Osteoblast (primary cell): ENCODE results near the gene ITGA7. TPM values are rescaled to one million over a fixed set of nuclear protein-coding genes. Genes with fewer than 3 reads are reported as not detected.

Experiments used
- DNase-seq: peaks from one replicate; pipeline ENCODE4 v3.0.0; 2011; ENCODE audit warnings: low spot score, mixed read lengths; ENCODE audit not compliant: insufficient read length; ENCODE audit errors: missing footprints
- H2AFZ ChIP-seq: 2 replicates; pipeline ENCODE4 v1.6.0; 2011; ENCODE audit warnings: mild to moderate bottlenecking, low read length
- H3K27ac ChIP-seq: 2 replicates; pipeline ENCODE4 v1.5.1; 2011; ENCODE audit warnings: mild to moderate bottlenecking, low read depth, low read length, moderate library complexity
- H3K27me3 ChIP-seq: 2 replicates; pipeline ENCODE4 v1.6.0; 2012; ENCODE audit warnings: mild to moderate bottlenecking, control low read depth, inconsistent platforms, low read length, moderate library complexity; ENCODE audit not compliant: insufficient read depth
- H3K36me3 ChIP-seq: 2 replicates; pipeline ENCODE4 v1.5.1; 2011; ENCODE audit warnings: mild to moderate bottlenecking, low read length, control low read depth, moderate library complexity; ENCODE audit not compliant: insufficient read depth
- H3K4me1 ChIP-seq: 2 replicates; pipeline ENCODE4 v1.5.1; 2011; ENCODE audit warnings: mild to moderate bottlenecking, low read length, control low read depth, moderate library complexity; ENCODE audit not compliant: insufficient read depth
- H3K4me2 ChIP-seq: 2 replicates; pipeline ENCODE4 v1.6.0; 2011; ENCODE audit warnings: mild to moderate bottlenecking, low read length; ENCODE audit not compliant: insufficient read depth
- H3K4me3 ChIP-seq: fragments of 200-600 bp; sonication (generic); 3 replicates; pipeline ENCODE4 v1.5.1; 2012; ENCODE audit warnings: mild to moderate bottlenecking, low read length, inconsistent platforms; ENCODE audit not compliant: insufficient read depth
- H3K79me2 ChIP-seq: 2 replicates; pipeline ENCODE4 v1.6.0; 2012; ENCODE audit warnings: mild to moderate bottlenecking, low read length, control low read depth, inconsistent platforms; ENCODE audit not compliant: insufficient read depth
- H3K9me3 ChIP-seq: 2 replicates; pipeline ENCODE4 v1.5.1; 2011; ENCODE audit warnings: low read depth, low read length, control low read depth
- H4K20me1 ChIP-seq: 2 replicates; pipeline ENCODE4 v1.6.0; 2012; ENCODE audit warnings: mild to moderate bottlenecking, low read length, control low read depth; ENCODE audit not compliant: insufficient read depth
- CTCF ChIP-seq: IDR thresholded peaks from 2 replicates; pipeline ENCODE4 v1.5.1; 2011; ENCODE audit warnings: mild to moderate bottlenecking, low read depth, low read length, moderate library complexity; ENCODE audit errors: extremely low read depth
- total RNA-seq: library from RNA; depleted of rRNA; stranded (reverse); fragments of >200 nt; gene quantifications from 2 replicates; pipeline ENCODE4 v1.2.3, GENCODE V29; 2012

ITGA7 gene
- total RNA-seq, 1 donor, result 22.4 TPM

- no peaks in the 10 kb centered on the region for H3K27me3 ChIP-seq
- peak overlapping the region; percentile 73 for H3K4me3 ChIP-seq
- H3K27ac ChIP-seq, result peak overlapping the region; percentile 17
- peak overlapping the region; percentile 81 for H3K4me2 ChIP-seq
- H3K9me3 ChIP-seq, result no peaks in the 10 kb centered on the region
- peak; percentile 48 for DNase-seq
- peak overlapping the region; percentile 27 for H2AFZ ChIP-seq
- H3K4me1 ChIP-seq, result peaks cover 67% of the 10 kb centered on the region
- H4K20me1 ChIP-seq, result peaks cover 23% of the 10 kb centered on the region
- H3K79me2 ChIP-seq, result peaks cover 37% of the 10 kb centered on the region
- TF ChIP-seq CTCF, result no peak
- H3K36me3 ChIP-seq, result peaks cover 3% of the 10 kb centered on the region
These were observed 1.1 kb upstream of the ITGA7 start for GRCh38 chr12:55708695-55709233.

DNA sequence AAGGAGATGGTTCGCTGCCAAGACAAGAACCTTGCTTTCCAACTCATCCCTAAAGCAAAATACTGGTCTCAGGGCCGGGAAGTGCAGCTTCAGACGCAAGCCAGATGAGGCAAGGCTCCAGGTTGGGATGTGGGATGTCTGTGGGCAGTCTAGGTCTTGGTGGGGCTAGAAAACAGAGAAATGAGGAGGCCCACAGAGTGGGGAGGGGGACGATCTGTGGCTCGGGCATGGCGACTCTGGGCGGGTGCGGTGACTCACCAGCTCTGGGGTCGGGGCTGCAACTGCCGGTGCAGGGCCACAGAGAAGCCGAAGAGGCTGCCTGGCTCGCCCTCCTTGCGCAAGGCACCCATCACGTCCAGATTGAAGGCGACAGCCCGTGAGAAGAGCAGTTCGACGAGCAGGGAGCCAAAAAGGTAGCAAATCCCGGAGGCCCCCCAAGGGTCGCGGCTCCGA, 459 bp downstream of the ITGA7 start:
- peaks cover 59% of the 10 kb centered on the region for H3K4me1 ChIP-seq
- H2AFZ ChIP-seq, result peak overlapping the region; percentile 0

DNA sequence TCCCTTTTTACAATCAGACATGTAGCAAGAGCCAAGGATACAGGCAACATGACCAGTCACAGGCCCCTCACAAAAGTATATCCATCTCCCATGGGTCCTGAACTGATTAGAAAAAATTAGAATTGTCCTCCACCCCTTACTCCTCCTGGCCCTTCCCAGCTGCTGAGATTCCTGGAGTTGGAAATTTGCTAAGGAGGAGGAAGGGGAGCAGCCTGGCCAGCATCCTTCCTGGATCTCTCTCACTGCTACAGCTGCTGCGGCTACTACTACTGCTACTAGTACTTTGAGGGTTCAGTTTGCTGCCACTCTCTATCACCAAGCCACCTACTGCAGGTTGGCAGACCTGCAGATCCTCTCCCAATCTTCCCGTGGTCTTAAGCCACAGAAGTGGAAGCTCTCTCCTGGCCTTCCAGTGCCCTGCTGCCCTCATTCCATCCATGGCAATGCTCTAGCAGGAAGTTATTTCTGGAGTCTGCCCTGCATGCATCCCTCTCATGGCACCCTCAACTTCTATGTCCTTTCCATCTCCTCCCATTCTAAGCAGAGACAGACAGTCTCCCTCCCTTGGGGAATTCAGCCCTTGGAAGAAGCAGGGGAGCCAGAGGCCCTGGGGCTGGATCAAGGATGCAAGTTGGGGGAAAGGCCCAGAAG, 1.0 kb downstream of the ITGA7 start:
- Histone ChIP-seq H2AFZ (no peak overlapping the region), H3K27ac (peak overlapping the region; percentile 66)

More for the DNA sequence above, 459 bp downstream of the ITGA7 start:
- Histone ChIP-seq H3K27ac (peak overlapping the region; percentile 21), H3K27me3 (no peaks in the 10 kb centered on the region), H4K20me1 (peaks cover 37% of the 10 kb centered on the region), H3K36me3 (peaks cover 3% of the 10 kb centered on the region), H3K4me2 (peak overlapping the region; percentile 76), H3K4me3 (peak overlapping the region; percentile 73), H3K79me2 (peaks cover 52% of the 10 kb centered on the region), H3K9me3 (no peaks in the 10 kb centered on the region)
- DNase-seq, result peak; percentile 88
- no peak for TF ChIP-seq CTCF

More for the DNA sequence above, 1.0 kb downstream of the ITGA7 start:
- peak; percentile 67 for DNase-seq
- Histone ChIP-seq H3K9me3 (no peaks in the 10 kb centered on the region), H3K27me3 (no peaks in the 10 kb centered on the region), H4K20me1 (peaks cover 37% of the 10 kb centered on the region), H3K79me2 (peaks cover 53% of the 10 kb centered on the region), H3K4me3 (peak overlapping the region; percentile 73), H3K4me2 (peak overlapping the region; percentile 76), H3K36me3 (peaks cover 3% of the 10 kb centered on the region), H3K4me1 (peaks cover 54% of the 10 kb centered on the region)
- no peak for TF ChIP-seq CTCF
